GM10248 (cell line): ENCODE measurements around the gene ADAP1.

Source experiments
- CTCF ChIA-PET: fragments of 300-600 bp; sonication (Branson Sonifier 250); formaldehyde crosslinking; extraction: SDS; loops from one replicate; lab custom pipeline; 2021; ENCODE audit warnings: antibody characterized with exemption; lab: Yijun Ruan, JAX
- POLR2A ChIA-PET: fragments of 350-650 bp; sonication (Branson Sonifier 250); formaldehyde crosslinking; extraction: SDS; loops from one replicate; lab custom pipeline; 2020; ENCODE audit warnings: antibody characterized with exemption; lab: Yijun Ruan, JAX
- DNase-seq: peaks from one replicate; pipeline ENCODE4 v3.0.0; 2012; ENCODE audit errors: extremely low spot score
- CTCF ChIP-seq: IDR thresholded peaks from 2 replicates; pipeline ENCODE4 v1.5.1; 2012; ENCODE audit warnings: mild to moderate bottlenecking, low read depth; ENCODE audit errors: extremely low read depth, missing control alignments, control extremely low read depth

ADAP1 gene

GRCh38 chr7:918118-918425 is 36.4 kb downstream of the ADAP1 start:
- ChIA-PET POLR2A (no interaction called here), CTCF (interaction anchor here (1.1 to 1.5 kb wide), 3 partner anchors 8 to 75 kb away, joined by 3 to 7 read pairs (median 6); no protein-coding TSS in a partner anchor)
- TF ChIP-seq CTCF: no peak
- DNase-seq: no peak

- CTCF ChIA-PET: interaction anchor here (1.1 to 1.5 kb wide), 3 partner anchors 8 to 75 kb away, joined by 3 to 7 read pairs (median 6); no protein-coding TSS in a partner anchor
Measured at GRCh38 chr7:917255-918117, 37.0 kb downstream of the ADAP1 start.

GRCh38 chr7:916291-916941 is 38.1 kb downstream of the ADAP1 start:
- CTCF ChIA-PET: no interaction called here
- DNase-seq: no peak
- no peak for TF ChIP-seq CTCF
- POLR2A ChIA-PET: no interaction called here

More at GRCh38 chr7:917255-918117, 37.0 kb downstream of the ADAP1 start:
- DNase-seq: no peak
- POLR2A ChIA-PET: no interaction called here
- TF ChIP-seq CTCF: no peak

- POLR2A ChIA-PET: no interaction called here
- CTCF ChIA-PET: no interaction called here
- TF ChIP-seq CTCF: no peak
- DNase-seq: no peak
Measured at GRCh38 chr7:915291-916218, 38.9 kb downstream of the ADAP1 start.

- no peak for DNase-seq
- POLR2A ChIA-PET: no interaction called here
- CTCF ChIA-PET: no interaction called here
- no peak for TF ChIP-seq CTCF
Measured at GRCh38 chr7:914521-915194, 39.8 kb downstream of the ADAP1 start.
